GM10847 (cell line): ENCODE data around the gene GNL1.

ENCODE experiments used
- POLR2A ChIP-seq: IDR thresholded peaks from 2 replicates; pipeline ENCODE4 v1.6.1; 2011; ENCODE audit not compliant: insufficient read length; ENCODE audit errors: extremely low read depth

GNL1 gene

GRCh38 chr6:30548375-30548774 lies 7.9 kb downstream of the GNL1 start:
- no peak for TF ChIP-seq POLR2A

GRCh38 chr6:30547454-30547853 lies 8.8 kb downstream of the GNL1 start:
- no peak for TF ChIP-seq POLR2A

GRCh38 chr6:30544666-30545272 lies 11.5 kb downstream of the GNL1 start:
- no peak for TF ChIP-seq POLR2A

GRCh38 chr6:30543821-30544220 lies 12.5 kb downstream of the GNL1 start:
- TF ChIP-seq POLR2A = no peak

- no peak for TF ChIP-seq POLR2A
These were observed 13.4 kb downstream of the GNL1 start for GRCh38 chr6:30542915-30543314.

- no peak for TF ChIP-seq POLR2A
These were observed 13.9 kb downstream of the GNL1 start for GRCh38 chr6:30542404-30542725.

- no peak for TF ChIP-seq POLR2A
These were observed 14.5 kb downstream of the GNL1 start for GRCh38 chr6:30541515-30542403.

GRCh38 chr6:30537931-30538330 lies 18.4 kb downstream of the GNL1 start:
- TF ChIP-seq POLR2A = no peak

- no peak for TF ChIP-seq POLR2A
These were observed 22.6 kb downstream of the GNL1 start for GRCh38 chr6:30533460-30534294.

- no peak for TF ChIP-seq POLR2A
These were observed 26.3 kb downstream of the GNL1 start for GRCh38 chr6:30530014-30530413.

- TF ChIP-seq POLR2A = no peak
These were observed 35.8 kb downstream of the GNL1 start for GRCh38 chr6:30520522-30520921.

- no peak for TF ChIP-seq POLR2A
These were observed 40.1 kb downstream of the GNL1 start for GRCh38 chr6:30515944-30516753.

- TF ChIP-seq POLR2A = no peak
These were observed 41.2 kb downstream of the GNL1 start for GRCh38 chr6:30515106-30515505.

- no peak for TF ChIP-seq POLR2A
These were observed 42.8 kb downstream of the GNL1 start for GRCh38 chr6:30513451-30513850.

- no peak for TF ChIP-seq POLR2A
These were observed 45.1 kb downstream of the GNL1 start for GRCh38 chr6:30511169-30511546.
